ENCODE measurements around the gene RBM28. TPM values are rescaled to one million over a fixed set of nuclear protein-coding genes. Genes with fewer than 3 reads are reported as not detected.

Gene RBM28
- total RNA-seq, 1 experiment from 2014 or later: 54.1 TPM

- intact Hi-C loops (cut with micrococcal nuclease; ENCODE audit: unreplicated experiment): no loop called here
- ATAC-seq (no peak), DNase-seq (ENCODE audit: low read depth, low spot score) (no peak)
- no peak for TF ChIP-seq TCF7L2 (IDR thresholded peaks at IDR 0.05; ENCODE audit: low read depth, low read length)
- TF ChIP-seq, protein P1, sequence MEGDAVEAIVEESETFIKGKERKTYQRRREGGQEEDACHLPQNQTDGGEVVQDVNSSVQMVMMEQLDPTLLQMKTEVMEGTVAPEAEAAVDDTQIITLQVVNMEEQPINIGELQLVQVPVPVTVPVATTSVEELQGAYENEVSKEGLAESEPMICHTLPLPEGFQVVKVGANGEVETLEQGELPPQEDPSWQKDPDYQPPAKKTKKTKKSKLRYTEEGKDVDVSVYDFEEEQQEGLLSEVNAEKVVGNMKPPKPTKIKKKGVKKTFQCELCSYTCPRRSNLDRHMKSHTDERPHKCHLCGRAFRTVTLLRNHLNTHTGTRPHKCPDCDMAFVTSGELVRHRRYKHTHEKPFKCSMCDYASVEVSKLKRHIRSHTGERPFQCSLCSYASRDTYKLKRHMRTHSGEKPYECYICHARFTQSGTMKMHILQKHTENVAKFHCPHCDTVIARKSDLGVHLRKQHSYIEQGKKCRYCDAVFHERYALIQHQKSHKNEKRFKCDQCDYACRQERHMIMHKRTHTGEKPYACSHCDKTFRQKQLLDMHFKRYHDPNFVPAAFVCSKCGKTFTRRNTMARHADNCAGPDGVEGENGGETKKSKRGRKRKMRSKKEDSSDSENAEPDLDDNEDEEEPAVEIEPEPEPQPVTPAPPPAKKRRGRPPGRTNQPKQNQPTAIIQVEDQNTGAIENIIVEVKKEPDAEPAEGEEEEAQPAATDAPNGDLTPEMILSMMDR (IDR thresholded peaks at IDR 0.05): no peak
- TF ChIP-seq, protein P2, sequence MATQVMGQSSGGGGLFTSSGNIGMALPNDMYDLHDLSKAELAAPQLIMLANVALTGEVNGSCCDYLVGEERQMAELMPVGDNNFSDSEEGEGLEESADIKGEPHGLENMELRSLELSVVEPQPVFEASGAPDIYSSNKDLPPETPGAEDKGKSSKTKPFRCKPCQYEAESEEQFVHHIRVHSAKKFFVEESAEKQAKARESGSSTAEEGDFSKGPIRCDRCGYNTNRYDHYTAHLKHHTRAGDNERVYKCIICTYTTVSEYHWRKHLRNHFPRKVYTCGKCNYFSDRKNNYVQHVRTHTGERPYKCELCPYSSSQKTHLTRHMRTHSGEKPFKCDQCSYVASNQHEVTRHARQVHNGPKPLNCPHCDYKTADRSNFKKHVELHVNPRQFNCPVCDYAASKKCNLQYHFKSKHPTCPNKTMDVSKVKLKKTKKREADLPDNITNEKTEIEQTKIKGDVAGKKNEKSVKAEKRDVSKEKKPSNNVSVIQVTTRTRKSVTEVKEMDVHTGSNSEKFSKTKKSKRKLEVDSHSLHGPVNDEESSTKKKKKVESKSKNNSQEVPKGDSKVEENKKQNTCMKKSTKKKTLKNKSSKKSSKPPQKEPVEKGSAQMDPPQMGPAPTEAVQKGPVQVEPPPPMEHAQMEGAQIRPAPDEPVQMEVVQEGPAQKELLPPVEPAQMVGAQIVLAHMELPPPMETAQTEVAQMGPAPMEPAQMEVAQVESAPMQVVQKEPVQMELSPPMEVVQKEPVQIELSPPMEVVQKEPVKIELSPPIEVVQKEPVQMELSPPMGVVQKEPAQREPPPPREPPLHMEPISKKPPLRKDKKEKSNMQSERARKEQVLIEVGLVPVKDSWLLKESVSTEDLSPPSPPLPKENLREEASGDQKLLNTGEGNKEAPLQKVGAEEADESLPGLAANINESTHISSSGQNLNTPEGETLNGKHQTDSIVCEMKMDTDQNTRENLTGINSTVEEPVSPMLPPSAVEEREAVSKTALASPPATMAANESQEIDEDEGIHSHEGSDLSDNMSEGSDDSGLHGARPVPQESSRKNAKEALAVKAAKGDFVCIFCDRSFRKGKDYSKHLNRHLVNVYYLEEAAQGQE (IDR thresholded peaks at IDR 0.05; ENCODE audit: insufficient read depth in 1 of 2, low read depth in 2 of 2, low read length in 1 of 2): no peak
- in situ Hi-C loops (cut with HindIII; ENCODE audit: low pct_unique_long_range_greater_than_20kb, low sequenced_read_pairs): no loop called here
- Histone ChIP-seq H3K27ac (ENCODE audit: low read length) (no peak overlapping the region), H3K36me3 (ENCODE audit: control insufficient read depth, insufficient read depth, low read length) (no peaks in the 10 kb centered on the region), H3K4me3 (ENCODE audit: low read depth in 2 of 2, low read length in 2 of 2) (no peak overlapping the region), H3K27me3 (ENCODE audit: control insufficient read depth, insufficient read depth, low read length) (no peaks in the 10 kb centered on the region), H3K4me1 (ENCODE audit: control insufficient read depth, insufficient read depth, low read length) (no peaks in the 10 kb centered on the region), H3K9me3 (ENCODE audit: control insufficient read depth, insufficient read depth, low read depth, low read length) (no peaks in the 10 kb centered on the region)
- BruUV-seq (replicated peaks): no TSS peak
- ChIA-PET CTCF (interaction anchor here (0.6 to 0.7 kb wide), 2 partner anchors 19 to 35 kb away, joined by 3 to 5 read pairs; partner anchors contain the start of gene RBM28), POLR2A (no interaction called here)
Observed at GRCh38 chr7:128378637-128379036, 34.9 kb upstream of the RBM28 start.

DNA sequence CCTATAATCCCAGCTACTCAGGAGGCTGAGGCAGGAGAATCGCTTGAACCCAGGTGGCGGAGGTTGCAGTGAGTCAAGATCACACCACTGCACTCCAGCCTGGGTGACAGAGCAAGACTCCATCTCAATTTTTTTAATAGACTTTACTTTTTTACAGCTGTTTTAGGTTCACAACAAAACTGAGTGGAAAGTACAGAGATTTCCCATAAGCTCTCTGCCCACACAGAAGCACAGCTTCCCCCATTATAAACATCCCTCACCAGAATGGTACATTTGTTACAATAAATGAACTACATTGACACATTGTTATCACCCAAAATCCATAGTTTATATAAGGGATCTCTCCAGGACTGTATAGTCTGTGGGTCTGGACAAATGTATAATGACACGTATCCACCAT is 32.4 kb upstream of the RBM28 start:
- BruUV-seq (replicated peaks): no TSS peak
- TF ChIP-seq TCF7L2 (IDR thresholded peaks at IDR 0.05; ENCODE audit: low read depth, low read length) (no peak), SIN3A (IDR thresholded peaks at IDR 0.05; ENCODE audit: borderline replicate concordance, insufficient read depth, low read depth, low read length) (no peak), POLR2AphosphoS5 (IDR thresholded peaks at IDR 0.05; ENCODE audit: low read depth, low read length) (no peak)
- TF ChIP-seq, protein P1 (IDR thresholded peaks at IDR 0.05): no peak
- TF ChIP-seq, protein P2 (IDR thresholded peaks at IDR 0.05; ENCODE audit: insufficient read depth in 1 of 2, low read depth in 2 of 2, low read length in 1 of 2): no peak
- ATAC-seq: no peak
- no peaks in the 10 kb centered on the region for H3K27me3 ChIP-seq (ENCODE audit: control insufficient read depth, insufficient read depth, low read length)
- H3K4me3 ChIP-seq (ENCODE audit: low read depth in 2 of 2, low read length in 2 of 2): no peak overlapping the region
- intact Hi-C loops (cut with micrococcal nuclease; ENCODE audit: unreplicated experiment): no loop called here
- H3K36me3 ChIP-seq (ENCODE audit: control insufficient read depth, insufficient read depth, low read length): no peaks in the 10 kb centered on the region
- in situ Hi-C loops (cut with HindIII; ENCODE audit: low pct_unique_long_range_greater_than_20kb, low sequenced_read_pairs): no loop called here
- ChIA-PET POLR2A (no interaction called here), CTCF (interaction anchor here (1.2 kb wide), 1 partner anchor 29 kb away, joined by 3 read pairs; no protein-coding TSS in a partner anchor)
- no peak overlapping the region for H3K27ac ChIP-seq (ENCODE audit: low read length)
- H3K9me3 ChIP-seq (ENCODE audit: control insufficient read depth, insufficient read depth, low read depth, low read length): no peaks in the 10 kb centered on the region
- no peaks in the 10 kb centered on the region for H3K4me1 ChIP-seq (ENCODE audit: control insufficient read depth, insufficient read depth, low read length)
- no peak for DNase-seq (ENCODE audit: low read depth, low spot score)

All from Panc1 (cell line).